Ammon's horn (tissue), 1 donor: ENCODE data around the gene WDR7.

Experiments
- DNase-seq: peaks from one replicate; pipeline ENCODE4 v3.0.0-alpha.2; 2016; ENCODE audit warnings: low spot score

WDR7 gene

DNA sequence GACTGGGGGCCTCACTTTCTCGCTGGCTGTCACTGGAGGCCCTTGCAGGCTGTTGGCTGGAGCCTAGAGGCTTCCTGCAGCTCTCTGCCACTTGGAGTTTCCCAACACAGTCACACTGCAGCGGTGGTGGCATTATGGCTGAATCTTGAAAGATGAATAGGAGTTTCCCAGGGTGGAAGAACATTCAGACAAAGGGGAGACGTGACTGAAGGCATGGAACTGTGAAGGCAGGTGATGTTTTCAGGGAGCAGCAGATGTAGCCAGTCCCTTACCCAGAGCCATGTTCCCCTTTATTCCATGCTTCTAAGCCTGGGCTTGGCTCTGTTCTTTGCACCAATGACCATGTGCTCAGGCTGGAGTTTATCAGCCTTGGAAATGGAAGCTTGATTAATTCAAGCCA, 389.0 kb downstream of the WDR7 start:
- DNase-seq = no peak

DNA sequence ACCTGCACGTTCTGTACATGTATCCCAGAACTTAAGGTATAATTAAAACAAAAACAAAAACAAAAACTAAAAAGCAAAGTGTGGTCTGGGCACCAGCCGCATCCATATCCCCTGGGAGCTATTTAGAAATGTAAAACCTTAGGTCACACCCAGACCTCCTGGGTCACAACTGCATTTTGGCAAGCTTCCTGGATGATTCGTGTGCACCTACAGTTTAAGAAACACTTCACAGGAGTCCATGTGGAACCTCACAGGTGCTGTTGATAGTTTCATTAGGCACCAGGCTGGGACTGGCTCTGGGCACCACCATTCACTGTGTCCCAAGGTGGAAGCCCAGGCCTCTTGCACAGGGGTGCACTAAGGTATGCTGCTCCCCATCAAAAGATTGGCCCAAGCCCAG, 392.1 kb downstream of the WDR7 start:
- no peak for DNase-seq

DNA sequence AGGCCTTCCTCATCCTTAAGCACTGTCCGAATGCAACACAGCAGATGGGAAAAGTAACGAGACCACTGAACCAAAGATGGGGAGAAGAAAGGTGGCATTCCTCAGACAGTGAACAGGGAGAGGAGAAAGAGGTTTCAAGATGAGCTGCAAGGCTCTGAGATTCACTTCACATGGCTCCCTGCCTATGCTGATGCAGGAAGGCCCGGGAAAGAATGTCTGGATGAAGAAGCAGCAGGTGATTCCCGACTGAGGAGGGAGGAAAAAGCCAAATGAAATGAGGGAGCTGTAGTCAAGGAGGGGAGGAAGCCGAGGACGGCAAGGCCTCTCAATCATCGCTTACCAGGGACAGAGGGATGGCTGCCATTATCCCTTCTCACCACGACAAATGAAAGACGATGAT, 397.2 kb downstream of the WDR7 start:
- no peak for DNase-seq

DNA sequence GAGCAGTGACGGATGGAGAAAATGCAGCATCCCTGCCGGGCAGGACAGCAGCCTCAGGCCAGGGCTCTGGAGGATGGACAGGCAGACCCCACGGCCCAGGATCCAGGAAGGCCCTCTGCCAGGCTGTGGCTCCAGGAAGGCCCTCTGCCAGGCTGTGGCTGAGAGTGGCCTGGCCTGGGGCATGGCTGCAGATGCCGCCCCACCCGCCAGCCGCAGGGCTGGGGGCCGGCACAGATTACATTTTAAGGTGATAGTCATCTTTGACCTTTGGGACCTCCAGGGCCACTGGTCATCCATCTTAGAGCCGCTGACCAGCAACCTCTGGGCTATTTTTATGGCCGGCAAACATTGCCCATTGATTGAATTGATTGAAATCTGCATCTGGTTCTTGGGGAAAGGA, 397.7 kb downstream of the WDR7 start:
- DNase-seq = no peak

DNA sequence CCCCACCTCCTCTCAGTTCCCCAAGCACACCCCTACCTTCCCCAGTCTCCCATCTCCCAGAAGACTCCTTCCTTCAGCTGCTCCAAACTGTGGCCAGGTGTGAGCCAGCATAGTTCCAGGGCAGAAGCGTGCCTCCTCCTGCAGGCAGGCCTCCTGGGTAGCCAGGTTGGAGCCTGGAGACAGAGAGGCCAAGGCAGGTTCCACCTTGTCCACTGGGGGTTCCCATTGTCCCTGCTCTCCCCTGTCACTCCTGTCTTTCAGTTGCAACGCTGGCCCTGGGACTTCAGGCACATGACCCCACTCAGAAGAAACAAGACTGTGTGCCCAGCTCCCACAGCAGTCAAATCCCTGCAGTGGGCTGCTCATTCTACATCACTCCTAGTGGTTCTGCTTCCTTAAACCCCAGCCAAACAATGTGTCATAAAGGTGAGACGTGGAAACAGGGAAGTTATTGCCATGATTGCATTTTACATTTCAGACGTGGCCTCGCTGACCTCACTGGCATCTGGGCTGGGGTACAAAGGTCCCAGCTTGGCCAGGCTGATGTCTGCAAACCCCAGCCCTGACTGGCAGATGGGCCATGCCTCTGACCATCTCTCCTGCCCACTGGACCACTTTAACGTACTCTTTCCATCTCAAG, 399.3 kb downstream of the WDR7 start:
- DNase-seq = no peak

DNA sequence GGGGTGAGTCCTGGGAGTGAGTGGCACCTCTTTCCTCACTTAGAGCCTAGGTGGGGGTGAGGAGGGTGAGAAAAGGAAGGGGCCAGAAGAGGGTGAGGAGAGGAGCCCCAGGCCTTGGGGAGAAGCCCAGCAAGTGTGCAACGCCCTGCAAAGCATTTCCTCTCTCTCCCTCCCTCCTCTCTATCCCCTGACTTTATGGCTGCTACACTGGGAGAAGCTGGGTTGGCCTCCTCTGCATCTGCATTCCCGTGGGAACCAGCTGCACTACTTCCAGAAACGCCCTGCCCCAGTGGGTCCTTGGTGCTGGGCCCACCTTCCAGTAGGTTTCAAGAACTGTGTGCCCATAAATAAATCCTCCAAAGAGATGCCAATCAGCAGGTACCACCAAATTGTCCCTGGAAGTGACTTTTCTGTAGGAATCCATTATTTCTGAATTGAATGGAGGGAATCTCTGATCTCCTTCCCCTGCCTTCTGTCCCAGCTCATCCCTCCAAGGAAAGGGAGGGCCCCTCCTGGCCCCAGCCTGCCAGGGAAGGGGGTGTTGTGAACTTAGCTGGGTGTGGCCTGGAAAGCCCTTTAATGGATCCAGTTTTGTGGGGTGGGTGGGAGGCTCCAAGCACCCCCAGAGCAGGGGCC, 400.0 kb downstream of the WDR7 start:
- DNase-seq = no peak

DNA sequence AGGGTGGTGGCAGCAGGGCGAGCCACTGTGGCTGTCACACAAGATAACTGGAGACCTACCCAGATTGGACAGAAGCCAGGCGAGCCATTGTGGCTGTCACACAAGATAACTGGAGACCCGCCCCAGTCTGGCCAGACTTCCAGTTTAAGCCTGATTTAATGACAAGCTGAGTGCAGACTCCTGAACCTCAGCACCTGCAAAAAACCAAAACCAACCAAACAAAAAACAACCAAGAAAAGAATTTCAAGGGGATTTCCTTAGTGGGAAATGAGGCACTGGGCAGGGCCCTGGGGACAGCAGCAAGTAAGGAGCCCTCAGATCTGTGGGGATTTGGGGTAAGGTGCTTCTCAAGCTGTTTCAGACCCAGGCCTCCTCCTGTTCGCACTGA, 400.5 kb downstream of the WDR7 start:
- DNase-seq = no peak

DNA sequence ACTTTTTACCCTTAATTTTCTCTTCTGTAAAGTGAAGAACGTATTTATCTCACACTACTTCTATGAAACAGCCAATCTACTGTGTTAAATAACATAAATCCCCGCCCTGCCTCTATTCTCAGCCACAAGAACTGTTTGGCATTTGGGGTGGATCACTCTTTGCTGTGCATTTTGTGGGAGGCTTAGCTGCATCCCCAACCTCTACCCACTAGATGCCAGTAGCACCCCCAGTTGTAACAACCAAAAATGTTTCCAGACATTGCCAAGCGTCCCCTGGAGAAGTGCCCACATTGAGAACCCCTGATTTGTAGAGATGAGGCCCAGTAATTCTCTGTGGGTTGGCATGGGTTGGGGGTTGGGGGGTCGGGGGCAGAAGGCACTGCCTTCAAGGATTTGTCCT, 401.0 kb downstream of the WDR7 start:
- no peak for DNase-seq

DNA sequence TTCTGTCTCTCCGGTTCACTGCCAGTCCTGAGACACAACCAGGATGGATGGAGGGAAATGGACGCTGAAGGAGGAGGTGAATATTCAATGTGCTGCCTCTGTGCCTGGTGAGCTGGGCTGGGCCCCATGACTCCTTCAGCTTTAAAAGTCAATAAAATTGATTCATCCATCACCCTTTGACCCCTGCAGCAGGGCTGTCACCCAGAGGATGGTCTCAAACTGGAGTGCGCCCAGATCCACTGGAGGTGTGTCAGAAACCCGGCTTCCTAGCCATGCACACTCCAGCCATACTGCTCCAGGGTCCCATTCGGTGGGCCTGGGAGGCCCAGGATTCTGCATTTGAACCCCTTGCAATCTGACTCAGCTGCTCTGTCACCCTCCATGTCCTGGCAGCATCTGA, 401.6 kb downstream of the WDR7 start:
- DNase-seq = no peak

DNA sequence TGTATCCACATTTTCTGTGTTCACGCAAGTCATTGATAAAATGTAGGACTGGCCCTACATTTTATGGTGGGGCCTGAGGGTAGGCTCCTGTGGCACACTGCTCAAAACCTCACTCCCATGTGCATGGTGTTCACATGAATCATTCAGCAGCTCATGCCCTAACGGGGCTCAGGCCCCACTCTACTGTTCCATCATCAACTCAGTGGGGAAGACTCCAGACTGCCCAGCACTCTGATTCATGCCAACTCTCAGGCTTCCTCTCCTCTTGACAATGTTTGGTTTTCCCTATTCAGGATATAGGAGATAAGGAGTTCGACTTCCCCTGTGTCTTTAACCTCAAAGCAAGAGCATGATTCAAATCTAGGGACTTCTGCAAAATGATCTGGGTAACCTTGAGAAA, 403.7 kb downstream of the WDR7 start:
- no peak for DNase-seq

DNA sequence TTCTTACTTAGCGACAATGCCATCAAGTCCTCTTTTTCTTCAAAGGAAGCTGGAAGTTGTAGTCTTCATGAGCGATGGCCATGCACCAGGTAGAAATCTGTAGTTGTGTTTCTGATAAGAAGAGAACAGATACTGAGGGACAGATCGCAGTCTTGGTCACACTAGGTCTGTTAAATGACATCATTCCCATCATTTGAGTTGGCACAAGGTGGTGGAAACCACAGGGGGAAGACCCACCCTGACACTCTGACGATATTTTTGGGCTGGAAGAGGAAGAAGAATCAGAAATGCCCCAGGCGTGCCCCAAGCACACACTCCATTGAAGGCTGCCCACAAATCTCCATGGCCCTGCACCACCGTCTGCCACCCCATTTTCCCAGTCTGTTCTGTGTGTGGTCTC, 406.7 kb downstream of the WDR7 start:
- DNase-seq = no peak

DNA sequence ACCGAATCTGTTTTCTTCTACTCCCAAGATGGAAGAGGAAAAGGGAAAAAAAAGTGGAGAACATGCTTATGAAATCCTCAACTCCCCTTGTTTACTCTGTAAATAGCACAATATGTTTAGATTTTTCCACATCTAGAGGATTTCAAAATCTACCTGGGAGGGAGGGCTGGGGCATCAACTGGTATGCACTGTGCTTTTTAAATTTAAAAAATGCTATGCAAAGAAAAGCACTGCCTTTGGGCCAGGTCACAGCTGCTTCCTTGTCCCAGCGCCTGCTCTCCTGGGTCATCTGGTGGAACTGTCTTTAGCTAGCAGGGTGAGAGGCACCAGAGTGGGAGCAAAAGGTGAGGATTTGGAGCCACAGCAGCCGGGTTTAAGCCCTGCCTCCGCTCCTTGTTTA, 407.6 kb downstream of the WDR7 start:
- DNase-seq = no peak

DNA sequence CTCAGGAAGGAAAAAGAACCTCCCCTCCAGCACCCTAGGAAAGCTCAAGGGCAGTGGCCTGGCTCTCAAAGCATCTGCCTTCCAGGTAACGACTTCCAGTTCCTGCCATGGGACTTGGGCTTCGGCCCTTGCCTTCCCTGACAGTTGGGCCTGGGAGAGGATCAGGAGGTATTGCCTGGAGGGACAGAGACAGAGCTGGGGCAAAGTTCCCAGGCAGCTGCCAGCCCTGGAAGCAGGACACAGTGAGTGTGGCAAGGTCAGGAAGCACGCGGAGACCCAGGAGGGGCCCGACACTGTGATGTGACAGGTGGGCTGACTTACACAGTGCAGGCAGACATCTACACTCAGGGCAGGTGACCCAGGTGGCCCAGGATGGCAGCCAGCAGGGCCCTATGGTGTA, 408.2 kb downstream of the WDR7 start:
- no peak for DNase-seq

DNA sequence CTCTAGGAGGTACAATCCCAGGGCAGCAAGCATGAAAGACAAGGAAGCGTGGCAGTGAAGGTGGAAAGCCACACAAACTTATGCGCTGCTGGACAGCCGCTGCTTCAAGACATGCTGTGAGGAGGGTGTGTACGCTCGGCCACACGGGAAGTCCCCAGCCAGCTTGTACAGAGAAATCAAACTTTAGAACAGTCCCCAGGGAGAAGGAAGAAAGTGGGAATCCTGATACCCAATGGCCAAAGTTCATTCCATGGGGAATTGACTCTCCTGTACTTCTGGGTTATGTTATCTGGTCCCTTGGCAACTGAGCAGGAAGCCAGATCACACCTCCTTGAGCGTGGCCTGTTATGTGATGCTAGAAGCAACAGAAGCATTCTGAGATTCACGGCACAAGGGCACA, 409.7 kb downstream of the WDR7 start:
- DNase-seq = no peak

DNA sequence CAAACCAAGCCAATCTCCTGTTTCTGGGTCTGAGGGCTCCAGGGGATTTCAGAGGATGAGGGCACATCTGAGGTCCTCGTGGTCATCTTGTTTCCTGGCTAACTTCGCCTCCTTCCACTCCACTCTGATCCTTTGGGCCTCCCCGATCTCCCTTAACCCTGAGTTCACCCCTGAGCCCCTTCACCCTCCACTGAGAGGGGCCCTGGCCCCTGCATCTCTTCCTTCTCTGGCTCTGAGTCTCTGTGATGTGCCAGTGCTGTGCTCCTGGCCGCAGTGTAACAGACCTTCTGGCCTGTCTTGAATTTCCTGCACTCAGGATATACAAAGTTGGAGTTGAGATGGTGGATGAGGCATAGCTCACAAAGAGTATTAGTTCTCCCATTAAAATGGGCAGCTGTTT, 411.0 kb downstream of the WDR7 start:
- DNase-seq = no peak

DNA sequence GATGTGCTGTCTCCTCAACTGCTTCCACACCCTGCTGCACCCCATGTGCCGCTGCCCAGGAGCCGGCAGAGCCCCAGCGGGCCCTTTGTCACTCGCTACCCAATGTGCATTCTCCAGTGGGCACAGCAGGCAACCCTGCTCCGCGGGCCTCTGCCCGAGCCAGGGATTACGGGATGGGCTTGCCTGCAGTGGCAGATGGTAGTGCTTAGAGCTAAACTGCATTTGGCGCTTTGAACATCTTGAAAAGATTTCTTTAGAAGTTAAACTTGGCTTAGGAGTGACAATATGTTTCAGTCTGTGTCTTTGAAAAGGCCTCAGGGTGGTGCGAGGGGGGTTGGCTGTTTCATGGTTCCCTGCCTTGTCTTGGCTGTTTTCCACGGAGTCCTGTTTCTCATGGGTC, 411.7 kb downstream of the WDR7 start:
- DNase-seq = no peak

DNA sequence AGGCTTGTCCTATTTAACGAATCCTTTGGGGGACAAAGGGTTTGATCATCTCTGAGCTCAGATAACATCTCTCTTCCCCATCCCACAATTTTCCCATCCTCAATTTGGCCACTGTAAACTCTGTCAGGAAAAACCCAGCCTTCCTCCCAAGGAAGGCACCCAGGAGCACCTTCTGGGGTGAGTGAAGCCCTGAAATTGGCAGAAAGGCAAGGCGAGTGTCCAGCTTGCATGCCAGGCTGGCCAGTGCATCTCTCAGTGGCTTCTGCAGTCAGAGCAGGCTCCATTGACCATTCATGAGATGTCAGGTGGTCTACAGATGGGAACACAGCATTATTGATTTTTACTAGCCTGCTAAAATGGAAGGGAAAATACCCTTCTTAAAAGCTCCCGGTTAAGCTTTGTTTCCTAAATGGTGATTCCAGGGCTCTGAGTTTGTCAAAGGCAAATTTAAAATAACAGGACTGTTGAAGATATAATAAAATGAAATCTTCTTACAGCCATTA, 412.5 kb downstream of the WDR7 start:
- no peak for DNase-seq

DNA sequence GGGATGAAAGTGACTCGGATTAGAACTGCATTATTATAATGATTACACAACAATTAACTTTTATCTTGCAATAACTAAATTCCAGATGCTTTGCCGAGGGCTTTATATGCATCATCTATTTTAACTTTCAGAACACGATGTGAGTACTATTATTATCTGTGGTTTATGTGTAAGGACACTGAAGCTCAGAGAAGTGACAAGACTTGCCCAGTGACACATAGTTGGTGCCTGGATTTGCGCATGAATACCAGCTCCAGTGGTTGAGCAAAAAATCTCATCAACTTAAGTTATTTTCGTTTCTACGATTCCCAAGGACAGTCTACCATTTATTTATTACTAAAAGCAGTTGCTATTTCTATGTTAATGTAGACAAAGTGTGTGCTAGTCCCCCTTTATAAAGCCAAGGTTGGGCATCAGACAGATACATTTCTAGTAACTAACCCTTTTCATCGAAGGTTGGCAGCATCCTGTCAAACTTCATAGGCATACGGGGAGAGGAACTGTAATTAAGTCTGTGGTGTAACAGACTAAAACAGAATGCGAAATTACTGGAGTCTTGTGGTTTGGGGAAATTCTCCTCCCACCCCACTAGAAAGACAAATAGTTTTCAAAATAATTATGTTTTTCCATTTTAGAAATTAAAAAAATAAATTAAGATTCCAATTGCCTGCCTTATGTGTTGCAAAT, 422.5 kb downstream of the WDR7 start:
- DNase-seq = no peak

DNA sequence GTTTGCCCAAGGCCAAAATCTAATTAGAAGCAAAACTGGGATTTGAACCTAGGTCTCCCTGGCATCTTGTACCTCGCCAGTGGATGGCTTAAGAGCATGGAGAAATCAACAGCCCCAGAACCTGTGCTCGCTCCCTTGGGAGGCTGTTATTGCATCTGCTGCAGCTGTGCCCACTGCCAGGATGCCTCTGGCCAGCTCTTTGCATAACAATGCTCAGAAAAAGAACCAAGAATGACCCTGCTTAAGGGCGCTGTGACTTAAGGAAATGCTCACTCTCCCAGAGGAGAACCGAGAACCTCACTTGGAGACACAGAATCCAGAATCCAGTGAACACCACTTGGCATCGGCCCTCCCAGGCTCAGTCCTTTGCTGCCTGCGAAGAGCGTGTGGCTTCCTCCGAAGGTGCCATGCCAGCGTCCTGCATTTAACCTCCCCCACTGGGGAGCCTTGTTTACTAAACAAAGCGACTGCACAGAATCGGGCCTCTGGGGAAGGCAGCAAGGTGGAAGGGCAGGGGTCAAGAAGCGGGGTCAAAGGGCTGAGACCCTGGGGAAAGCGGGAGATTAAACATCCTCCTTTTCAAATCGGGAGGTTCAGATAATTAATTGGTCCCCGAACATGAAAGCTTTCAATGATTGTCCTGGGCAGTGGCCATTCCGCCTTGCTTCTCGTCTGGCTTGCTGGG, 424.7 kb downstream of the WDR7 start:
- no peak for DNase-seq

DNA sequence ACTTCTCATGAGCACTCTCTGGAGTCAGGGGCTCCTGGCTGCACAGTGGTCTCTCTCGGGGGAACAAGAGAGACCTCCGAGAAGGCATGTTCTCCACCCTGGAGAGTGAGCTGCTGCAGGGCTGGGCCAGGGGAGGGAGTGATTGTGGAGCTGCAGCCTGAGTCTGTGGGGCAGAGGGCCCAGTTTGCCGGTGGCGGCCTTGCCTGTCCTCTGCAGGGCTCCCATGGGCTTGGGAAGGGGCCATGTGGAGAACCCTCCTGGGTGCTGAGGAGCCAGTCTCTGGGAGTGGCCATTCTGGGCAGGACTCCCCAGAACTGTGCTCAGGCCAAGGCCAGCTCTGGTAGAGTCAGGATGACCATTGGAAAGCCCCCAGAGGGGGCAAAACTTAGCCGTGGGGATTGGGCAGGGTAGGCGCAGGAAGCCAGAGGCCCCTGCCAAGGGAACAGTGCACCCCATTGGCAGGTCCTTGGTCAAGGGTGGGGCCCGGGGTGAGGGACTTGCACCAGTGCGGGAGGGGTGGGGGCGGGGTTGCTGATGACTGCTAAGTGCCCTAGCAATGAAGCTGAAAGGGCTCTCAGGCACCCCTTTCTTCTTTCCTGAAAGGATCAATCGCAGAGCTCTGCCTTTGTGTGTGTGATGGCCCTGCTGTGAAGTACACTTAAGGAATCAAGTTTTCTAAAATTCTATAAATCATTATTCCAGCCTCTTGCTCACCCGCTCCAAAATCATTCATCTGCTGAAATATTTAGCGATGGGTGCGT, 426.0 kb downstream of the WDR7 start:
- no peak for DNase-seq

DNA sequence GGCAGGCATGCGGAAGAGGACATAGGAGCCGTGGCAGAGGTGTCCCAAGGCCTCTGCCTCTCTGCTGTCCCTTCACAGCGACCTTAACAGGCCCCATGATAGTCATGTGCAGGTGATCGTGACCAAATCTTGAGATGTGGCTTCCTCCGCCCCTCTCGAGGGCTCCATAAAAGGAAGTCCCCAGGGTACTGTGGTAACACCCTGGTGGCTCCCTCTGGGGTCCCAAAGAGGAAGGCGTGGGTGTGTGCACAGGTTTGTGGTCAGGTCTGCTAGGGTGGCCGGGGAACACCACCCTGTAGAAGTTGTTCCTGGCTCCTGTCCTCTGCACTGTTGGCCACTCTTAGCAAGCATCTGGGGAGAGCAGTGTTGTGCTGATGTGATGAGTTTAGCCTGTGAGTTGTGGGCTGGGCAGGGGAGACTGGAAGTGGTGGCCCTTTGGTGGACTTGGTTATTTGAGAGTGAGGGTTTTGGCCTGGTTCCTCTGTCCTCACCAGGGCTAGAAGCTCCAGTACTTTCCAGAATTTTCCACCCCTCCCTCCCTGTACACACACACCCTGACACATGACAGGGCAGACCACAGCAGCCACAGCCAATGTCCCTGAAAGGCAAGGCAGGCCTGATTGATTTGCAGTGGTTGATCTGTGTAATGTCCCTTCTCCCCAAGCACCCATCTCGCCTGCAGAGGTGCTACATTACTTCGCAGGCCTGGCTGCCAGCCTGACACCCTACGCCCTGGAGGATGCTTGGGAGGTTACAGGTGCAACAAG, 426.8 kb downstream of the WDR7 start:
- DNase-seq = no peak
